CD4-positive, alpha-beta T cell treated with Interleukin-15 for 1 hour (primary cell): ENCODE measurements around the gene DNMT1.
A peak's percentile ranks its signal among the peaks of the same experiment; 100 is the strongest.
"Not testable (repeated sequence)": the region's sequence is repeated elsewhere in the genome, so short reads cannot be mapped to it uniquely, and the experiment has no call there.

Experiments
- DNase-seq: peaks from one replicate; pipeline ENCODE4 v3.0.0-alpha.2; 2020

The DNMT1 gene

DNA sequence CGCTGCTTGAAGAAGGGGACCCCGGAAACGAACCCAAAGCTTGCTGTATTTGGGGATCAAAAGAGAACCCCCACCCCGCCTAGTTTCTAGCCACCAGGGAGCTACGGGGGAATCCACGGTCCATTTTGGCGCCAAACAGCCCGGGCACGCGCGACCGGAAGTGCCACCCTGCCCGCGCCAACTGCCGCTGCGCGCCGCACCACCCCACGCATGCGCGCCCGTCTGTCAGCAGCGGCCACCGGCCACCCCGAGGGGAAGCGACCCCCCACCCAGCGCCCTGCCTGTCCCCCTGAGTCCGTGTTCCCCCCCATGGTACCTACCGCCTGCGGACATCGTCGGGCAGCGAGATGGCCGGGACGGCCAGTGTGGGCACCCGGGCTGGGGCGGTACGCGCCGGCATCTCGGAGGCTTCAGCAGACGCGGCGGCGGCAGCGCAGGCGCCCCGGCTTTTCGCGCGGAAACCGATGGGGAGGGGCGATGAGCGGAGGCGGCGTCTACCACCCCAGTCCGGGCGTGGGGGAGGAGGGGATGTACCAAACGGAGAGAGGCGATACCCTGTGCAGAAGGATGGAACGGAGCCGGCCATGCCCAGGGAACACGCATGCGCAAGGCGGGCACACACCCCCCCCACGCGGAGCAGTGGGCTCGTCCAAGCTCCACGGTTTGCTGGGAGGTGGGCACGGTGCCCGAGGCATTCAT is at the start of gene DNMT1:
DNMT1 (minus strand) TSS at position 454 of the 699 bp plus-strand sequence; CDS start at position 400, 54 bp downstream.
- DNase-seq: peak; percentile 97

DNA sequence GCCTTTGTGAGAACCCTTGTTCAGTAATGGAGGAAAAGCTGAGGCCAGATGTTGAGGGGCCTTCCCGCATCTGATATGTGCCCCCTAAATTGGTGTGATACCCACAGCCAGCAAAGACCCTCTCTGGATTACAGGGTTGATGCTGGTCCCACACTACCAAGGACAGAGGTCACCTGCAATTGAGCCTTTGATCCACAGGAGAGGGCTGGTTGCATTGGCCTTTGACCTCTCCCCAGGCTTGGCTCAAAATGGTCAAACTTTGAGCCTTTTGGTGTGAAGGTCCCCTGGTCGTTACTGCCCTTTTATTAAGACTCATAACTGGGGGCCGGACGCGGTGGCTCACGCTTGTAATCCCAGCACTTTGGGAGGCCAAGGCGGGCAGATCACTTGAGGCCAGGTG is 48.9 kb upstream of the DNMT1 start:
- DNase-seq: no peak

DNA sequence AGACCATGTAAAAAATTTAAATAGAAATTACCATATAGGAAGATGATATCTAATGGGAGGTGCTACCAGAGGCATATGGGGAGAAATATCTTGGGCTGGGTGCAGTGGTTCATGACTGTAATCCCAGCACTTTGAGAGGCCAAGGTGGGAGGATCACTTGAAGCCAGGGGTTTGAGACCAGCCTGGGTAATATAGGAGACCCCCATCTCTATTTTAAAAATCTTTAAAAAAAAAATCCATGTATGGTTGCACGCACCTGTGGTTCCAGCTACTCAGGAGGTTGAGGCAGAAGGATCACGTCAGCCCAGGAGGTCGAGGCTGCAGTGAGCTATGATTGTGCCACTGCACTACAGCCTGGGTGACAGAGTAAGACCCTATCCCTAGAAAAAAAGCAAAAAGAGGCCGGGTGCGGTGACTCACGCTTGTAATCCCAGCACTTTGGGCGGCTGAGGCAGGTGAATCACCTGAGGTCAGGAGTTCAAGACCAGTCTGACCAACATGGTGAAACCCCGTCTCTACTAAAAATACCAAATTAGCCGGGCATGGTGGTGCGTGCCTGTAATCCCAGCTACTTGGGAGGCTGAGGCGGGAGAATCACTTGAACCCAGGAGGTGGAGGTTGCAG is 47.2 kb upstream of the DNMT1 start:
- not testable (repeated sequence) for DNase-seq

DNA sequence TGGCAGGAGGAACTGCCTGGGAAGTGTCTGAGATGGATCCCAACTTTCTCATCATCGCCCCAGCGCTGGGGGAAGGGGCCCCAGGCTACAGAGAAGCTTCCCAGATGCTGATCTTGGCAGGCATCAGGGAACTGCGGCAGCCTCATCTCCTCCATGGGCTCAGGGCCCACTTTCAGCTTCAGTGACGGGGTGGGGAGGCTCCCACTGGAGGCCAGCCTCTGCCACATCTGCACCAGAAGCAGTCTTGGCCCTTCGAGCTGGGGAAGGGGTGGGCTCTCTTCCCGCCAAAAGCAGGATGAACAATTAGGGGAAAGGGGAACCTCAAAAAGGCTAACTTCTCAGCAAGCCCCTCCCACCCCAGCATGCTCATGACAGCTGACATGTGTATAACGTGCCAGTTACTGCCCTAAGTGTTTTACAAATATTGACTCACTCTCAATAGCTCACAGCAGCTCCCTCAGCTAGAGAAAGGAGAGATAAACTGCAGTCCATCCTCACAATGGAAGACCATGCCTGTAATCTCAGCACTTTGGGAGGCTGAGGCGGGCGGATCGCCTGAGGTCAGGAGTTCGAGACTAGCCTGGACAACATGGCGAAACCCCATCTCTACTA is 43.5 kb upstream of the DNMT1 start:
- DNase-seq: no peak

GRCh38 chr19:10237702-10238101 is 42.9 kb upstream of the DNMT1 start:
- DNase-seq: no peak

- DNase-seq: not testable (repeated sequence)
Measured at GRCh38 chr19:10235409-10235808, 40.7 kb upstream of the DNMT1 start.

DNA sequence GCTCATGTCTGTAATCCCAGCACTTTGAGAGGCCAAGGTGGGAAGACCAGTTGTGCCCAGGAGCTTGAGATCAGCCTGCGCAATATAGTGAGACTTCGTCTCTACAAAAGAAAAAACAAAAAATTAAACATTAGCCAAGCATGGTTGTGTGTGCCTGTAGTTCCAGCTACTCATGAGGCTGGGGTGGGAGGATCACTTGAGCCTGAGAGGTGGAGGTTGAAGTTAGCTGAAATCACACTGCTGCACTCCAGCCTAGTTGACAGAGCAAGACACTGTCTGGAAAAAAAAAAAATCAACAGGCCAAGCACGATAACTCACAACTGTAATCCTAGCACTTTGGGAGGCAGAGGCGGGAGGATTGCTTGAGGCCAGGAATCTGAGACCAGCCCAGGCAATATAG is 40.2 kb upstream of the DNMT1 start:
- DNase-seq: no peak

GRCh38 chr19:10233946-10234345 is 39.2 kb upstream of the DNMT1 start:
- DNase-seq: no peak

DNA sequence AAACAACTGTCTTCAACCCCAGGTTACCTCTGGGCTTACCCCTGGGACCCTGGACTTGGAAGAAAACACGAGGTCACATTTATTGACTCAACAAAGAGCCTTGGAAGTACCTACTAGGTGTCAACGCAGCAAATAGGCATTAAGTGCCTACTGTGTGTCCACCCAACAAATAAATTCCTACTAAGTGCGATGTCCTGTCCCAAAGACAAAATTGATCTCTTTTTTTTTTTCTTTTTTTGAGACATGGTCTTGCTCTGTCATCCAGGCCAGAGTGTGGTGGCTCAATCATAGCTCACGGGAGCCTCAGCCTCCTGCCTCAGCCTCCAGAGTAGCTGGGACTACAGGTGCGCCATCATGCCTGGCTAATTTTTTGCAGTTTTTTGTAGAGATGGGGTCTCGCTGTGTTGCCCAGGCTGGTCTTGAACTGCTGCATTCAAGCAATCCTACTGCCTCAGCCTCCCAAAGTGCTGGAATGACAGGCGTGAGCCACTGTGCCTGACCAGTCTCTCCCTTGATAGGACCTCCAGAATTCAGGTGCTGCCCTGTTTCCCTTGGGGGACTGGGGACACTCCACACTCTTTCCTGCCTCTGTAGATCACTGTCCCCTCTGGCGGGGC is 37.0 kb upstream of the DNMT1 start:
- DNase-seq: no peak

- peak; percentile 86 for DNase-seq
Measured at GRCh38 chr19:10230861-10231611, 36.3 kb upstream of the DNMT1 start, which contains the start of gene S1PR2. S1PR2 (minus strand) TSS chr19:10231331; CDS start chr19:10224905, 6,426 bp downstream.

DNA sequence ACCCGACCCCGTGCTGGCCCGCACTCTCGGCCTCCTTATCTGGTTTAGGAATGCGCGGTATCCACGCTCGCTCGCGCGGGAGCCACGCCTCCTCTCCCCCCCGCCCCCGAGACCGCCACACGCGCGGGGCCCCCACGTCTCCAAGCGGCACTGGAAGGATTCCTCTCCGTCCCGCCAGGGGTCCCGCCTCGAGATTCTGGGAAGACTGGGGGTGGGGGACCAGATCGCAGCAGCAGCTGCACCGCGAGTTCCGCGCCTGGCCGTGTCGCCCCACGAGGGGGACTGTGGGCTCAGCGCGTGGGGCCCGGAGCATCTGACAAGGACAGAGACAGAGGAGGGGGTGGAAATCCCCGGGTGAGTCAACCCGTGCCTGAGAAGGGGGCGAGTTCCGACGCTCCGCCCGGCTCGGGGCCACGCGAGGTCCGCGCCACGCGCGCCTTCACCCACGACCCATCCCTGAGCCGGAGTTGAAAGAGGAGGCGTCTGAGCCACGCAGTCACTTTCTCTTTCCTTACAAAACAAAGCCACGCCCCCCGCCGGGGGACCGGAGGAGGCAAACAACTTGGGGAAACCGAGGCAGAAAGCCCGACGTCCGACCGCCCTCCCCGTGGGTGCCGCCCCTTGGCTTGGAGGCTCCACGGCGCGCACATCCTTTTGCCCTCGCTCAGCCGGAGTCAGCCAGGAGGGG is 35.6 kb upstream of the DNMT1 start:
- peak; percentile 77 for DNase-seq

- DNase-seq: peak; percentile 38
Measured at GRCh38 chr19:10228920-10229319, 34.2 kb upstream of the DNMT1 start.

DNA sequence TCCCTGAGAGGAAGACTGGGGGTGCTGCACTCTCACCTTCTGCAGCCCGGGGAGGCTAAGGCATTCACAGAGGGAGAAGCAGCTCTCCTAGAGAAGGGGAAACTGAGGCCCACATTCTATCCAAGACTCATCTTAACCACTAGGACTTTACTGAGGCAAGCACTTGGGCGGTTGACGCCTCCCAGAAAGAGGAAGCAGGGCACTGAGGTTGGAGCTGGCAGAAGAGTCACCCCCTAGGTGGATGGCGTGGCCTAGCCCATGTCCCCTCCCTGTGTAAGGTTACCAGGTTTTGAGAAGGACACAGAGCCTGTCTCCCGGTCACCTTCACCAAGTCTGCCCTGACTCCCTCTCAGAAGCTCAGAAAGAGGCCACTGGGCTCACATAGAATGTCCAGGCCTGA is 33.6 kb upstream of the DNMT1 start:
- DNase-seq: no peak

GRCh38 chr19:10227026-10227971 is 32.5 kb upstream of the DNMT1 start:
- no peak for DNase-seq

DNA sequence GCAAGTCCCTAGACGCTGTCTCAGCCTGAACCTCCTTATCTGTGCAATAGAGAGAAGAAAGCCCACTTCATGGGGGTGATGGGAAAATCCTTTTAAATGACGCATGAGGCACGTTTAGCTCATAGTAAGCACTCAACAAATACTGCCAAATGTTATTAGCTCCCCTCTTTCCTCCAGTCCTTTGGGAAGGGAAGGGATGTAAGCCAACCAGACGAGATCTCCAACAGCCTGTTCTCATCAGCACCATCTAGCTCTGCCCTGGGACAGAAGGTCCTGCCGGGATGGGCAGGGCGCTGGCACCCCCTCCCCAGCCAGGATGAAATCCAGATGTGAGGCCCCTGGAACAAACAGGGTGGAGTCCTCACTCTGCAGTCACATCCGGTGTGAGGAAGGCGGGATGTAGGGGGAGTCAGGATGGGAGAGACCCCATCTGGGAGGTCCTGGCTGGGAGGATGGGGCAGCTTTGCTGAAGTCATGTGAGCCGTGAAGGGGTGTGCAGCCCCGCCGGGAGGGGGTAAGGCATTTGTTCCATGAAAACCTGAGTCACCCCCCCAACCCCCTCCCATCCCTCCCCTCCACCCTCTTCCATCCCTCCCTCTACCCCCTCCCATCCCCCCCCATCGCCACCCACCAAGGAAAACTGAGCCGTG is 31.7 kb upstream of the DNMT1 start:
- no peak for DNase-seq

DNA sequence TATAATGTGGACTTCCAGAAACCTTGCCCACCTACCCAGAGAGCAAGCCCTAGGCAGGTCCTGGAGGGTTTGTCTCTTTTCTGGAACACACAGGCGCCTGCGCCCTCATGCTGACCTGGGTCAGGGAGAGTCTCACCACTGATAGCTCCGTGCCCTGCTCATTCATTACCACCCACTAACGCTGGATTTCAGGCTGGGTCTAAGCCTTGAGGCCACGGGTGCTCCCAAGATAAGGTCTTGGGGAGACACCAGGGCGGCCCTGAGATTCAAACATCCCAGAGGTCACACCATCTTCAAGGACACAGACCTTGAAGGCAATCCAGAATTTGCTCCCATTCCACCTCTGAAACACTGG is 31.2 kb upstream of the DNMT1 start:
- no peak for DNase-seq

DNA sequence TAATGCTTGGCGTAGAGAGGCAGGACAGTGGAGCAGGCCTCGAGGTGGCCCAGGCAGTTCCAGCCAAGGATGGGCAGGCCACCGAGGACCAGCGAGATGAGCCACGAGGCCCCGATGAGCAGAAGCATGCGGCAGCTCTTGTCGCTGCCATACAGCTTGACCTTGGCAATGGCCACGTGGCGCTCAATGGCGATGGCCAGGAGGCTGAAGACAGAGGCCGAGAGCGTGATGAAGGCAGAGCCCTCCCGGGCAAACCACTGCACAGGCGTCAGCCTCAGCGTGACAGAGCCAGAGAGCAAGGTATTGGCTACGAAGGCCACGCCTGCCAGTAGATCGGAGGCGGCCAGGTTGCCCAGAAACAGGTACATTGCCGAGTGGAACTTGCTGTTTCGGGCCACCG is 29.6 kb upstream of the DNMT1 start:
- DNase-seq: no peak

GRCh38 chr19:10223488-10224213 is 28.9 kb upstream of the DNMT1 start:
- DNase-seq: no peak

DNA sequence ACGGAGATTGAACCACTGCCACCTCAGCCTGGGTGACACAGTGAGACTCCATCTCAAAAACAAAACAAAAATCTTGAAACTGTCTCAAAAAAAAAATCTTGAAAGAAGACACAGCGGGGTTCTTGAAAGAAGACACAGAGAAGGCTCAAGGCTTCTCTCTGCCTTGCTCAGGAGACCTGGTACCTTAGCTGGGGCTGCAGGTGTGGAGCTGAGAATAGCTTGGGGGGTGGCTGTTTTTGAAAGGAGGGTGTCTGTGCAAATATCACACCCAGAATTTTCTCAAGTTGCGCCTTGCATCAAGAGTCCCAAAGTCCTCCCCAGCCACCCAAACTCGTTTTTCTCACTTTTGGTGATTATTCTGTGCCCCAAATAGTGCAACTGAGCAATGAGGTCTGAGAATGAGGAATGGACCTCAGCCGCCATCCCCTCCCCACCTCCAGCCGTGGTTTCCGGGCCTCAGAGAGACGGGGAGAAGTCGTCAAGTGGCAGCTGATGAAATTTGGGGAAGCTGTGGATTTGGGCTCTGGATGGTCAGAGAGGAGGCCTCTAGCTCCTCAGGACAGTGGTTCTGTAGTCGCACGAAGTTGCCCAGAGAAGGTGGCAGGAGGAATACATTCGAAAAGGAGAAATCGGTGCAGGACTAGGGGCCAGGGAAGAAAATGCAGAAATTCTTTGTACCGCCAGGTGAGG is 27.6 kb upstream of the DNMT1 start:
- DNase-seq: no peak
